HG03342 (cell line): ENCODE measurements around the gene KDELR1.
"Not testable (repeated sequence)": the region's sequence is repeated elsewhere in the genome, so short reads cannot be mapped to it uniquely, and the experiment has no call there.

Source experiments
- ATAC-seq: cut with Tn5 transposase; IDR thresholded peaks from one replicate; pipeline ENCODE4 v1.9.1; 2021; ENCODE audit warnings: mild to moderate bottlenecking, moderate library complexity; ENCODE audit not compliant: unreplicated experiment

The KDELR1 gene

GRCh38 chr19:48372904-48373303, 18.4 kb downstream of the KDELR1 start:
- no peak for ATAC-seq

GRCh38 chr19:48371771-48372170, 19.6 kb downstream of the KDELR1 start:
- not testable (repeated sequence) for ATAC-seq

- no peak for ATAC-seq
Observed at GRCh38 chr19:48371367-48371766, 20.0 kb downstream of the KDELR1 start.

GRCh38 chr19:48370955-48371354, 20.4 kb downstream of the KDELR1 start:
- no peak for ATAC-seq

GRCh38 chr19:48368936-48369335, 22.4 kb downstream of the KDELR1 start:
- no peak for ATAC-seq

GRCh38 chr19:48367855-48368254, 23.5 kb downstream of the KDELR1 start:
- no peak for ATAC-seq

- ATAC-seq, result no peak
Observed at GRCh38 chr19:48365602-48366001, 25.7 kb downstream of the KDELR1 start.

GRCh38 chr19:48364598-48365348, 26.6 kb downstream of the KDELR1 start:
- no peak for ATAC-seq

- peak; percentile 75 for ATAC-seq
Observed at GRCh38 chr19:48363810-48364597, 27.3 kb downstream of the KDELR1 start, which contains the start of the genes SYNGR4 and TMEM143. Gene SYNGR4, plus strand, starts transcription at chr19:48364367. Its CDS starts 1,476 bp downstream, at chr19:48365843. Gene TMEM143, minus strand, starts transcription at chr19:48363940. Its CDS starts 20 bp downstream, at chr19:48363920.

GRCh38 chr19:48363500-48363809, 27.9 kb downstream of the KDELR1 start:
- peak; percentile 7 for ATAC-seq

GRCh38 chr19:48362716-48363499, 28.4 kb downstream of the KDELR1 start:
- ATAC-seq, result peak; percentile 57

GRCh38 chr19:48361912-48362311, 29.4 kb downstream of the KDELR1 start:
- no peak for ATAC-seq

GRCh38 chr19:48359123-48359522, 32.2 kb downstream of the KDELR1 start:
- no peak for ATAC-seq

- ATAC-seq, result no peak
Observed at GRCh38 chr19:48355365-48355954, 35.9 kb downstream of the KDELR1 start.

- no peak for ATAC-seq
Observed at GRCh38 chr19:48354332-48354992, 36.9 kb downstream of the KDELR1 start.

- ATAC-seq, result no peak
Observed at GRCh38 chr19:48353677-48354076, 37.7 kb downstream of the KDELR1 start.

- ATAC-seq, result no peak
Observed at GRCh38 chr19:48351341-48351752, 40.0 kb downstream of the KDELR1 start.

- no peak for ATAC-seq
Observed at GRCh38 chr19:48350856-48351255, 40.5 kb downstream of the KDELR1 start.

- ATAC-seq, result no peak
Observed at GRCh38 chr19:48348737-48349136, 42.6 kb downstream of the KDELR1 start.

- no peak for ATAC-seq
Observed at GRCh38 chr19:48348045-48348444, 43.3 kb downstream of the KDELR1 start.
